ENCODE data around the gene PAQR8. TPM values are rescaled to one million over a fixed set of nuclear protein-coding genes. Genes with fewer than 3 reads are reported as not detected.
"Not testable (repeated sequence)": the region's sequence is repeated elsewhere in the genome, so short reads cannot be mapped to it uniquely, and the experiment has no call there.

The PAQR8 gene
- total and polyA plus RNA-seq, 4 experiments from 2014 or later = 14.5 to 40.9 (median 33.3) TPM

DNA sequence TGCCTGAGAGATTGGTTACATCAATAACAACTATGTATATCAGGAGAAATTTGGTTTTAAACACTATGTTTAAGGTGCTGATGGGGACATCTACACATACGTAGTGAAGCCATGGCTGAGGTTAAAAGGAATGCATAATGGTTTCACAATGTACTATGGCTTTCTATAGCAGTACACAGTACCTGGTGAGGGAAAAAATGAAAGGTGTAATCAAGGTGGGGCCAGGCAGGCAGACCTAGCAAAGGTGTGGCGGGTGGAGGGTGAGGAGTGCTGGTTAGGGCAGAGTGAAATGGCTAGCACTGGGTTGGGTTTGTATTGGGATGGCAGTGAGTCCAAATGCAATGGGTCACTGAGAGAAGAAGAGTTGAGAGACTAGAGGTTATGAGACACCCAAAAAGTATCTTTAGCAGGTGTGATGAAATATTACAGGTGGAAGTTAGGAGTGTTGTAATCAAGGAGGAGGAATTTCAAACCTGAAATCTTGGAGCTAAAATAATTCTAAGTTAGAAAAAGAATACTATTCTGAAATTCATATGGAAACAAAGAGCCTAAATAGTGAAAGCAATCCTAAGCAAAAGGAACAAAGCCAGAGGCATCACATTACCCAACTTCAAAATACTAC, 22.3 kb downstream of the PAQR8 start:
- no peaks in the 10 kb centered on the region for H3K9me3 ChIP-seq (ENCODE audit: control insufficient read depth in 1 of 2, low read length in 2 of 2)
- H3K27ac Mint-ChIP-seq = peak overlapping the region; percentile 50 to 88 (median 78)
- peaks cover 68% of the 10 kb centered on the region for H3K4me1 ChIP-seq (ENCODE audit: insufficient read depth, low read length)
- no peak overlapping the region for H3K27ac ChIP-seq (ENCODE audit: low read depth, low read length)
- peaks cover 53 to 80% (median 67%) of the 10 kb centered on the region in 4 donors for H3K4me1 Mint-ChIP-seq
- H3K36me3 ChIP-seq (ENCODE audit: insufficient read depth, low read length) = no peaks in the 10 kb centered on the region
- H3K27me3 ChIP-seq (ENCODE audit: insufficient read depth, low read length) = no peaks in the 10 kb centered on the region
- POLR2A ChIA-PET (ENCODE audit: partially characterized antibody) = interaction anchor here (1.0 to 1.6 kb wide), 3 partner anchors 14 to 99 kb away, joined by 3 to 7 read pairs (median 3); no protein-coding TSS in a partner anchor
- DNase-seq = no peak
- H3K36me3 Mint-ChIP-seq = peaks cover 20 to 24% of the 10 kb centered on the region in 2 donors
- no peaks in the 10 kb centered on the region for H3K9me3 Mint-ChIP-seq
- intact Hi-C loops (cut with micrococcal nuclease) = no loop called here
- no peak overlapping the region for H3K4me3 ChIP-seq (ENCODE audit: low read length in 2 of 2)
- CTCF ChIA-PET (ENCODE audit: partially characterized antibody) = interaction anchor here (0.8 to 1.3 kb wide), 2 partner anchors 21 to 101 kb away, joined by 3 to 5 read pairs; no protein-coding TSS in a partner anchor
- H3K4me3 Mint-ChIP-seq = peak overlapping the region in 1 of 8 donors; percentile 20
- H3K27me3 Mint-ChIP-seq = no peaks in the 10 kb centered on the region

DNA sequence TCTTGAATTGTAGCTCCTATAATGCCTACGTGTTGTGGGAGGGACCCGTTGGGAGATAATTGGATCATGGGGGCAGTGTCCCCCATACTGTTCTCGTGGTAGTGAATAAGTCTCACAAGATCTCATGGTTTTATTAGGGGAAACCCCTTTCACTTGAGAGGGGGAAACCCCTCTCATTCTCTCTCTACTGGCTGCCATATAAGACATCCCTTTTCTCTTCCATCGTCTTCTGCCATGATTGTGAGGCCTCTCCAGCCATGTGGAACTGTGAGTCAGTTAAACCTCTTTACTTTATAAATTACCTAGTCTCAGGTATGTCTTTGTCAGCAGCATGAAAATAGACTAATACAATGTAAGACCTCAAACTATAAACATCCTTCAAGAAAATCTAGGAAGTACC, 23.1 kb downstream of the PAQR8 start:
- intact Hi-C loops (cut with micrococcal nuclease) = no loop called here
- POLR2A ChIA-PET (ENCODE audit: partially characterized antibody) = interaction anchor here (1.6 to 8.7 kb wide), 2 partner anchors 13 to 22 kb away, joined by 7 to 176 read pairs; partner anchors contain the start of gene PAQR8
- no peaks in the 10 kb centered on the region for H3K9me3 Mint-ChIP-seq
- peaks cover 59 to 84% (median 72%) of the 10 kb centered on the region in 4 donors for H3K4me1 Mint-ChIP-seq
- H3K27ac ChIP-seq (ENCODE audit: low read depth, low read length) = no peak overlapping the region
- peaks cover 17 to 22% of the 10 kb centered on the region in 2 donors for H3K36me3 Mint-ChIP-seq
- DNase-seq = no peak
- H3K27me3 Mint-ChIP-seq = no peaks in the 10 kb centered on the region
- CTCF ChIA-PET (ENCODE audit: partially characterized antibody) = interaction anchor here (1.3 kb wide), 1 partner anchor 22 kb away, joined by 5 read pairs; no protein-coding TSS in a partner anchor
- peak overlapping the region in 3 of 8 donors; percentile 3 to 32 (median 22) for H3K4me3 Mint-ChIP-seq
- H3K4me3 ChIP-seq (ENCODE audit: low read length in 2 of 2) = no peak overlapping the region
- H3K9me3 ChIP-seq (ENCODE audit: control insufficient read depth in 1 of 2, low read length in 2 of 2) = no peaks in the 10 kb centered on the region
- H3K36me3 ChIP-seq (ENCODE audit: insufficient read depth, low read length) = no peaks in the 10 kb centered on the region
- H3K27me3 ChIP-seq (ENCODE audit: insufficient read depth, low read length) = no peaks in the 10 kb centered on the region
- H3K4me1 ChIP-seq (ENCODE audit: insufficient read depth, low read length) = peaks cover 73% of the 10 kb centered on the region
- peak overlapping the region; percentile 37 to 88 (median 74) for H3K27ac Mint-ChIP-seq

DNA sequence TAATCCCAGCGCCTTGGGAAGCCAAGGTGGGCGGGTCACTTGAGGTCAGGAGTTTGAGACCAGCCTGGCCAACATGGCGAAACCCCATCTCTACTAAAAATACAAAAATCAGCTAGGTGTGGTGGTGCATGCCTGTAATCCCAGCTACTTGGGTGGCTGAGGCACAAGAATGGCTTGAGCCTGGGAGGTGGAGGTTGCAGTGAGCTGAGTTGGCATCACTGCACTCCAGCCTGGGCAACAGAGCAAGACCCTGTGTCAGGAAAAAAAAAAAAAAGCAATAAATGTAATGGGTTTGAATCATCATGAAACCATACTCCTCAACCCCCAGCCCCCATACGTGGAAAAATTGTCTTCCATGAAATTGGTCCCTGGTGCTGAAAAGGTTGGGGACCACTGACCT, 26.2 kb downstream of the PAQR8 start:
- H3K9me3 ChIP-seq (ENCODE audit: control insufficient read depth in 1 of 2, low read length in 2 of 2); H3K36me3 ChIP-seq (ENCODE audit: insufficient read depth, low read length); intact Hi-C loops (cut with micrococcal nuclease); H3K27me3 Mint-ChIP-seq; H3K36me3 Mint-ChIP-seq; H3K4me3 ChIP-seq (ENCODE audit: low read length in 2 of 2); H3K4me3 Mint-ChIP-seq; H3K9me3 Mint-ChIP-seq; H3K27me3 ChIP-seq (ENCODE audit: insufficient read depth, low read length); DNase-seq: not testable (repeated sequence)
- Mint-ChIP-seq H3K4me1 (peaks cover 67 to 90% (median 79%) of the 10 kb centered on the region in 4 donors), H3K27ac (peak overlapping the region in 6 of 7 donors; percentile 95 to 99 (median 98))
- POLR2A ChIA-PET (ENCODE audit: partially characterized antibody) = interaction anchor here (0.8 to 8.7 kb wide), 10 partner anchors 11 to 187 kb away, joined by 3 to 176 read pairs (median 26); partner anchors contain the start of genes MCM3 and PAQR8
- Histone ChIP-seq H3K4me1 (ENCODE audit: insufficient read depth, low read length) (peaks cover 82% of the 10 kb centered on the region), H3K27ac (ENCODE audit: low read depth, low read length) (peak overlapping the region; percentile 80)
- CTCF ChIA-PET (ENCODE audit: partially characterized antibody) = interaction anchor here (1.0 to 7.5 kb wide), 7 partner anchors 11 to 125 kb away, joined by 3 to 150 read pairs (median 32); partner anchors contain the start of genes MCM3 and PAQR8

DNA sequence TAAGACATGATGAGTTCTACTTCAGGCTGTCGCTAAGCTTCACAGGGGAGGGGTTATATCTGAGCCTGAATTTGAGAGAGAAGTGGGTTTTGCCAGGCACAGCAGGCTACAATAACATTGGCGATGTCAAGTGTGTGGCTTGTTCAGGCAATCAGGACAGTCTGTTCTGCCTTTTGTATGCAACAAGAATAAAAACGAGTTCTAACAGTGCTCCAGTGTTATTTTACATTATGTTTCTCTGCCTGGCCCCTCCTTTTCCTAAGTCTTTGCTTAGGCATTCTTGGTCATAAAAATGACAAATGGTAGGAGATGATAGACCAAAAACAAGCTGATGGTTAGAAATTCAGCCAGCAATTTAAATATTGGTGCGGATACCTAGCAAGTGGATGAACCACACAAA, 26.8 kb downstream of the PAQR8 start:
- Histone ChIP-seq H3K4me3 (ENCODE audit: low read length in 2 of 2) (peak overlapping the region in 1 of 2 donors; percentile 34), H3K36me3 (ENCODE audit: insufficient read depth, low read length) (no peaks in the 10 kb centered on the region), H3K4me1 (ENCODE audit: insufficient read depth, low read length) (peaks cover 88% of the 10 kb centered on the region), H3K27me3 (ENCODE audit: insufficient read depth, low read length) (no peaks in the 10 kb centered on the region), H3K9me3 (ENCODE audit: control insufficient read depth in 1 of 2, low read length in 2 of 2) (no peaks in the 10 kb centered on the region), H3K27ac (ENCODE audit: low read depth, low read length) (peak overlapping the region; percentile 80)
- no peaks in the 10 kb centered on the region for H3K27me3 Mint-ChIP-seq
- ChIA-PET CTCF (ENCODE audit: partially characterized antibody) (interaction anchor here (1.0 to 7.5 kb wide), 11 partner anchors 13 to 264 kb away, joined by 3 to 150 read pairs (median 10); partner anchors contain the start of genes EFHC1, MCM3 and PAQR8), POLR2A (ENCODE audit: partially characterized antibody) (interaction anchor here (0.8 to 8.7 kb wide), 11 partner anchors 10 to 186 kb away, joined by 3 to 176 read pairs (median 24); partner anchors contain the start of genes EFHC1, MCM3 and PAQR8)
- peak overlapping the region in 7 of 8 donors; percentile 68 to 92 (median 82) for H3K4me3 Mint-ChIP-seq
- H3K36me3 Mint-ChIP-seq = peaks cover 4 to 6% of the 10 kb centered on the region in 2 donors
- DNase-seq = no peak
- peaks cover 69 to 94% (median 81%) of the 10 kb centered on the region in 4 donors for H3K4me1 Mint-ChIP-seq
- no peaks in the 10 kb centered on the region for H3K9me3 Mint-ChIP-seq
- H3K27ac Mint-ChIP-seq = peak overlapping the region; percentile 95 to 99 (median 97)
- intact Hi-C loops (cut with micrococcal nuclease) = loop anchor here (1.0 kb wide), 3 partner anchors 11 to 26 kb away; partner anchors contain the start of gene PAQR8

DNA sequence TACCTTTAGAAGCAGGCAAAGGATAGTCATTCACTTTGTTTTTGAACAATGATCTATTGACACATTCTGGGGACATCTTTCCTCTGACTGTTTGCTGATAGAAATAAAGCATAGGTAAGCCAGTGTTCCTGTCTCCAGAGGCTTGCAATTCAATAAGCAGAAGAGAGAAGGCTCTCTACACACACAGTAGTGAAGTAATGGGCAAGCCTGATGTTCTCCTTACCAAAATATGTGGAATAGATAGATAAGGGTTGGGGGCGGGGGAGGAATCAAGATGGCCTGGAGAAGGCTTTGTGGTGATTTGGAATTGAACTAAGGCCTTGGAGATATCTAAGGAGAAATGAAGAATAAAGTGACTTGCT, 27.3 kb downstream of the PAQR8 start:
- no peaks in the 10 kb centered on the region for H3K9me3 Mint-ChIP-seq
- peak overlapping the region; percentile 80 for H3K27ac ChIP-seq (ENCODE audit: low read depth, low read length)
- ChIA-PET CTCF (ENCODE audit: partially characterized antibody) (interaction anchor here (0.8 to 7.5 kb wide), 24 partner anchors 9 to 276 kb away, joined by 3 to 150 read pairs (median 8); partner anchors contain the start of genes EFHC1, MCM3 and PAQR8), POLR2A (ENCODE audit: partially characterized antibody) (interaction anchor here (1.0 to 8.7 kb wide), 15 partner anchors 9 to 958 kb away, joined by 3 to 176 read pairs (median 19); partner anchors contain the start of genes EFHC1, MCM3 and PAQR8)
- H3K36me3 Mint-ChIP-seq = peaks cover 2 to 6% of the 10 kb centered on the region in 2 donors
- H3K9me3 ChIP-seq (ENCODE audit: control insufficient read depth in 1 of 2, low read length in 2 of 2) = no peaks in the 10 kb centered on the region
- intact Hi-C loops (cut with micrococcal nuclease) = loop anchor here (1.0 kb wide), 3 partner anchors 10 to 27 kb away; partner anchors contain the start of gene PAQR8
- peak overlapping the region; percentile 95 to 99 (median 97) for H3K27ac Mint-ChIP-seq
- no peaks in the 10 kb centered on the region for H3K27me3 Mint-ChIP-seq
- H3K27me3 ChIP-seq (ENCODE audit: insufficient read depth, low read length) = no peaks in the 10 kb centered on the region
- no peak for DNase-seq
- peak overlapping the region in 1 of 2 donors; percentile 34 for H3K4me3 ChIP-seq (ENCODE audit: low read length in 2 of 2)
- peaks cover 89% of the 10 kb centered on the region for H3K4me1 ChIP-seq (ENCODE audit: insufficient read depth, low read length)
- H3K4me1 Mint-ChIP-seq = peaks cover 69 to 94% (median 81%) of the 10 kb centered on the region in 4 donors
- no peaks in the 10 kb centered on the region for H3K36me3 ChIP-seq (ENCODE audit: insufficient read depth, low read length)
- peak overlapping the region; percentile 68 to 92 (median 82) for H3K4me3 Mint-ChIP-seq

DNA sequence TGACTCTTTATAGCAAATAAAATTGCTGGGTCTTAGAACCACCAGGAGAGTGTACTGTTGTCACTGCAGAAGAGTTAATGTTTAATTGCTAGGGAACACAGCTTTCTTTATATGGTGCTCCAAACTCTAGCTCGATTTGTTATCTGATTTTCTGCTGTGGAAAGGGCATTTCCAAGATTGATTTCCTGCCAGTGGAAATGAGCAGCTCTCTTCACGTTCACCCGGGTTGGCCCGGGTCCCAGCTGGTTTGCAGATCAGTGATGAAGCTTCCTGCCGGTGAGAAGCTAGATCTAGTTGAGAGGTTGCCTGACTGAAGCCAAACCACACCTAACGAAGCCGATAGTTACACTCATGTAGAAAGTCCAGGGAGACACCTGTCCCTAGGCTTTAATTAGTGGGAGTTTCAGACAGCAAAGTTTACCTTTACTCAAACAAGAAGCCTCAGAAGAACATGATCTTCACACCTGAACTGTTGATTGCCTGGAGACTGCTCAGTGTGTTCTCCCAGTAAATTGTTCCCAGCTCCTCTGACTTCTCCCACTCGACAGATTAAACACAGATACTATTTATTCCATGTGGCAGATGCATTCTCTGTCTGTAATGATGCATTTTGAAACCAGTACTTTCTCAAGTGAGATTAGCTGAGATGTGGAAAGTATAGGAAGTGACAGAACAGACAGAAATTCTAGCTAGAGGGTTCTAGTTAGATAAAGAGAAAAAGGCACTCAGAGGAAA, 27.8 kb downstream of the PAQR8 start:
- Mint-ChIP-seq H3K9me3 (no peaks in the 10 kb centered on the region), H3K36me3 (peaks cover 0 to 6% of the 10 kb centered on the region in 2 donors), H3K27me3 (no peaks in the 10 kb centered on the region), H3K4me3 (peak overlapping the region; percentile 77 to 92 (median 82)), H3K27ac (peak overlapping the region; percentile 95 to 99 (median 97)), H3K4me1 (peaks cover 67 to 94% (median 81%) of the 10 kb centered on the region in 4 donors)
- intact Hi-C loops (cut with micrococcal nuclease) = loop anchor here (1.0 to 10.0 kb wide), 6 partner anchors 10 to 945 kb away; partner anchors contain the start of genes GSTA4, MCM3 and PAQR8
- peak overlapping the region; percentile 14 to 34 for H3K4me3 ChIP-seq (ENCODE audit: low read length in 2 of 2)
- no peaks in the 10 kb centered on the region for H3K27me3 ChIP-seq (ENCODE audit: insufficient read depth, low read length)
- DNase-seq = peak; percentile 66 to 85 (median 69)
- H3K36me3 ChIP-seq (ENCODE audit: insufficient read depth, low read length) = no peaks in the 10 kb centered on the region
- H3K9me3 ChIP-seq (ENCODE audit: control insufficient read depth in 1 of 2, low read length in 2 of 2) = no peaks in the 10 kb centered on the region
- H3K4me1 ChIP-seq (ENCODE audit: insufficient read depth, low read length) = peaks cover 90% of the 10 kb centered on the region
- H3K27ac ChIP-seq (ENCODE audit: low read depth, low read length) = peak overlapping the region; percentile 80
- POLR2A ChIA-PET (ENCODE audit: partially characterized antibody) = interaction anchor here (0.6 to 8.7 kb wide), 23 partner anchors 9 to 958 kb away, joined by 3 to 176 read pairs (median 9); partner anchors contain the start of genes EFHC1, MCM3 and PAQR8
- CTCF ChIA-PET (ENCODE audit: partially characterized antibody) = interaction anchor here (0.8 to 7.5 kb wide), 32 partner anchors 8 to 280 kb away, joined by 3 to 150 read pairs (median 4); partner anchors contain the start of genes EFHC1, MCM3 and PAQR8

Measured in CD4-positive, alpha-beta memory T cell (primary cell).